HCT116 (cell line): ENCODE measurements around the gene SAMD4A.

Source experiments
- CTCF ChIP-seq, 3 experiments: fragments of 200-600 bp in 1 of 3; sonication (generic) in 1 of 3; IDR thresholded peaks in 2 of 3; conservative IDR thresholded peaks in 1 of 3; 2 replicates each; pipeline ENCODE4 v1.5.1; 2012 to 2017; ENCODE audit warnings: low read depth in 2 of 3, low read length in 2 of 3, antibody characterized with exemption in 1 of 3, borderline replicate concordance in 1 of 3, control low read depth in 1 of 3, mild to moderate bottlenecking in 1 of 3, mixed read lengths in 1 of 3, mixed run types in 1 of 3, moderate library complexity in 1 of 3; ENCODE audit not compliant: insufficient read depth in 1 of 3
- EGR1 ChIP-seq: IDR thresholded peaks from 2 replicates; pipeline ENCODE4 v1.6.1; 2012; ENCODE audit warnings: low read depth
- EZH2 ChIP-seq: fragments of 200-600 bp; sonication (generic); IDR thresholded peaks from 2 replicates; pipeline ENCODE4 v1.6.1; 2017; ENCODE audit warnings: antibody characterized with exemption, mixed run types
- FOSL1 ChIP-seq: IDR thresholded peaks from 2 replicates; pipeline ENCODE4 v1.6.1; 2012; ENCODE audit warnings: low read depth
- JUND ChIP-seq: IDR thresholded peaks from 2 replicates; pipeline ENCODE4 v1.6.1; 2012
- MAX ChIP-seq: IDR thresholded peaks from 2 replicates; pipeline ENCODE4 v1.6.1; 2012
- POLR2A ChIP-seq: IDR thresholded peaks from 2 replicates; pipeline ENCODE4 v1.7.0; 2011; ENCODE audit warnings: borderline replicate concordance; ENCODE audit not compliant: insufficient read depth, insufficient read length; ENCODE audit errors: extremely low read depth
- POLR2AphosphoS5 ChIP-seq: IDR thresholded peaks from 2 replicates; pipeline ENCODE4 v1.6.1; 2011; ENCODE audit warnings: mild to moderate bottlenecking, low read depth, low read length, moderate library complexity
- RAD21 ChIP-seq: IDR thresholded peaks from 2 replicates; pipeline ENCODE4 v1.6.1; 2012; ENCODE audit warnings: low read depth, mild to moderate bottlenecking
- REST ChIP-seq: IDR thresholded peaks from 2 replicates; pipeline ENCODE4 v1.6.1; 2012; ENCODE audit warnings: low read depth
- SIN3A ChIP-seq: IDR thresholded peaks from 2 replicates; pipeline ENCODE4 v1.6.1; 2012; ENCODE audit warnings: low read depth
- YY1 ChIP-seq: IDR thresholded peaks from 2 replicates; pipeline ENCODE4 v1.6.1; 2011; ENCODE audit warnings: low read length, low read depth, moderate library complexity, mild to moderate bottlenecking; ENCODE audit not compliant: insufficient replicate concordance; ENCODE audit errors: extremely low read depth
- ZBTB33 ChIP-seq: IDR thresholded peaks from 2 replicates; pipeline ENCODE4 v1.6.1; 2011; ENCODE audit warnings: mild to moderate bottlenecking, low read length, moderate library complexity; ENCODE audit not compliant: insufficient replicate concordance; ENCODE audit errors: extremely low read depth

GRCh38 chr14:54574528-54574927, 7.6 kb downstream of the SAMD4A start:
- TF ChIP-seq CTCF (IDR thresholded peaks at IDR 0.05 in 2 of 3, conservative IDR thresholded peaks at IDR 0.05 in 1 of 3; ENCODE audit: borderline replicate concordance in 1 of 3, insufficient read depth in 1 of 3, low read depth in 2 of 3, low read length in 2 of 3) (no peak), RAD21 (no peak), EGR1 (no peak), JUND (no peak), POLR2A (no peak), EZH2 (no peak), REST (no peak), YY1 (no peak), POLR2AphosphoS5 (no peak), MAX (no peak), SIN3A (no peak), FOSL1 (no peak), ZBTB33 (no peak)
